Right lobe of liver (tissue), 4 donors: ENCODE measurements around the gene OAS2.

Source experiments
- POLR2A ChIP-seq: fragments of 450-650 bp; IDR thresholded peaks from one replicate; pipeline ENCODE4 v1.6.1; 2017; ENCODE audit warnings: antibody characterized with exemption, mild to moderate bottlenecking
- TF ChIP-seq, protein P1 (sequence below), 4 donors: fragments of 200-600 bp in 3 of 4; fragments of 450-650 bp in 1 of 4; IDR thresholded peaks; one replicate each; pipeline versions ENCODE4 v1.5.1 to v1.8.0; 2016 to 2022; ENCODE audit warnings: antibody characterized with exemption in 4 of 4, mild to moderate bottlenecking in 2 of 4
- donor health status: DM: no; HTN: no; CAD: no.
- donor health status: DM: no; HTN: no; CAD: no.
- donor health status: DM: no; HTN: yes; CAD: no.

DNA sequence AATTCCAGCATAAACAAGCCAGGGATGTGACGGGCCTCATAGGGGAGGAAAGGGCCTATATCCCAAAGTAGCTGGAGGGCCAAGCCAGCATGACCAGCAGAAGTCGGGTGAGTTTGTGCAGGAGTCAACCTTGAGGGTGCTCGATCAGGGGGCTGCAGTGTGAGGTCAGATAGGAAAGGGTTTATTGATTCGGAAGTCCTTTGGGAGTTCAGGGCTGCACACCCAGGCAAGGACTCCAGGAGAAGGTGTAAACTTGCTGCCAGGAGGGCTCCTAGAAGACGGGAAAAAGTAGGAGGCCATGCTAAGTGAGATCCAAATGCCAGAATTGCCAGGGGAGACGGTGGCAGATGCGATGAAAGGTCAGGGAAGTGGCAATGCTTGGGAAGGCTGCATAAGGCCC lies 3.4 kb upstream of the OAS2 start:
- TF ChIP-seq, protein P1, sequence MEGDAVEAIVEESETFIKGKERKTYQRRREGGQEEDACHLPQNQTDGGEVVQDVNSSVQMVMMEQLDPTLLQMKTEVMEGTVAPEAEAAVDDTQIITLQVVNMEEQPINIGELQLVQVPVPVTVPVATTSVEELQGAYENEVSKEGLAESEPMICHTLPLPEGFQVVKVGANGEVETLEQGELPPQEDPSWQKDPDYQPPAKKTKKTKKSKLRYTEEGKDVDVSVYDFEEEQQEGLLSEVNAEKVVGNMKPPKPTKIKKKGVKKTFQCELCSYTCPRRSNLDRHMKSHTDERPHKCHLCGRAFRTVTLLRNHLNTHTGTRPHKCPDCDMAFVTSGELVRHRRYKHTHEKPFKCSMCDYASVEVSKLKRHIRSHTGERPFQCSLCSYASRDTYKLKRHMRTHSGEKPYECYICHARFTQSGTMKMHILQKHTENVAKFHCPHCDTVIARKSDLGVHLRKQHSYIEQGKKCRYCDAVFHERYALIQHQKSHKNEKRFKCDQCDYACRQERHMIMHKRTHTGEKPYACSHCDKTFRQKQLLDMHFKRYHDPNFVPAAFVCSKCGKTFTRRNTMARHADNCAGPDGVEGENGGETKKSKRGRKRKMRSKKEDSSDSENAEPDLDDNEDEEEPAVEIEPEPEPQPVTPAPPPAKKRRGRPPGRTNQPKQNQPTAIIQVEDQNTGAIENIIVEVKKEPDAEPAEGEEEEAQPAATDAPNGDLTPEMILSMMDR (IDR thresholded peaks at IDR 0.05), result no peak
- no peak for TF ChIP-seq POLR2A
